A549 (cell line): Measurements from ENCODE around the gene ANKRD40. TPM values are rescaled to one million over a fixed set of nuclear protein-coding genes. Genes with fewer than 3 reads are reported as not detected.
A peak's percentile ranks its signal among the peaks of the same experiment; 100 is the strongest.

ENCODE experiments used
- ATAC-seq, 2 experiments: fragments of 200-7000 bp in 1 of 2; fragments of >200 bp in 1 of 2; cut with Nextera tagmentation in 1 of 2; cut with Tn5 transposase in 1 of 2; 3 replicates each; pipeline versions ENCODE4 v1.8.0 to v1.9.1; 2018 to 2020; ENCODE audit warnings: mild to moderate bottlenecking in 1 of 2, moderate library complexity in 1 of 2
- CTCF ChIA-PET: fragments of 300-600 bp; sonication (Branson Sonifier 250); formaldehyde crosslinking; extraction: SDS; loops from one replicate; lab custom pipeline; 2021; ENCODE audit warnings: antibody characterized with exemption, inconsistent platforms; lab: Yijun Ruan, JAX
- POLR2A ChIA-PET: fragments of 350-600 bp; formaldehyde crosslinking; extraction: SDS; loops from one replicate; lab custom pipeline; 2021; ENCODE audit warnings: antibody characterized with exemption, inconsistent platforms; lab: Yijun Ruan, JAX
- DNase-seq, 2 experiments: peaks; one replicate each; pipeline versions ENCODE4 v3.0.0 to v3.0.0-alpha.2; 2011 to 2016; ENCODE audit warnings: low read depth in 1 of 2, low spot score in 1 of 2
- FAIRE-seq: peaks from 2 replicates; lab custom pipeline; 2011; peaks lifted over from hg19 to GRCh38; lab: Jason Lieb, UNC
- H3K27ac ChIP-seq, 2 experiments: fragments of >200 bp; sonication (Bioruptor Twin); formaldehyde crosslinking; 3 replicates each; pipeline ENCODE4 v1.5.1; 2016 to 2017
- H3K4me1 ChIP-seq: fragments of >200 bp; sonication (Bioruptor Twin); formaldehyde crosslinking; 3 replicates; pipeline ENCODE4 v1.6.1; 2016
- H3K4me2 ChIP-seq: fragments of >200 bp; sonication (Bioruptor Twin); formaldehyde crosslinking; 3 replicates; pipeline ENCODE4 v1.6.1; 2016
- H3K4me3 ChIP-seq: fragments of >200 bp; sonication (Bioruptor Twin); formaldehyde crosslinking; 3 replicates; pipeline ENCODE4 v1.5.1; 2016
- H3K9me3 ChIP-seq: fragments of >200 bp; sonication (Bioruptor Twin); formaldehyde crosslinking; 3 replicates; pipeline ENCODE4 v1.6.1; 2016
- CEBPB ChIP-seq, 2 experiments: fragments of >200 bp in 1 of 2; sonication (Bioruptor Twin) in 1 of 2; formaldehyde crosslinking in 1 of 2; IDR thresholded peaks; 2 replicates each; pipeline ENCODE4 v1.6.1; 2012 to 2016
- EHMT2 ChIP-seq: fragments of 200-600 bp; sonication (generic); IDR thresholded peaks from 2 replicates; pipeline ENCODE4 v1.6.1; 2016; ENCODE audit warnings: antibody characterized with exemption, low read depth, mild to moderate bottlenecking, moderate library complexity
- JUN ChIP-seq, 2 experiments: fragments of >200 bp; sonication (Bioruptor Twin); formaldehyde crosslinking; IDR thresholded peaks; 2 replicates in 1 of 2; 3 replicates in 1 of 2; pipeline ENCODE4 v1.6.1; 2016 to 2017
- JUNB ChIP-seq: fragments of >200 bp; sonication (Bioruptor Twin); formaldehyde crosslinking; IDR thresholded peaks from 2 replicates; pipeline ENCODE4 v1.6.1; 2016
- MAFK ChIP-seq: fragments of 450-650 bp; IDR thresholded peaks from 2 replicates; pipeline ENCODE4 v1.6.1; 2014; ENCODE audit not compliant: partially characterized antibody
- MYC ChIP-seq: IDR thresholded peaks from 2 replicates; pipeline ENCODE4 v1.6.1; 2012; ENCODE audit warnings: mild to moderate bottlenecking, inconsistent platforms, low read length, improper control_type of control experiment, borderline replicate concordance
- POLR2A ChIP-seq: IDR thresholded peaks from 2 replicates; pipeline ENCODE4 v1.6.1; 2012; ENCODE audit warnings: mild to moderate bottlenecking, low read length
- POLR2AphosphoS2 ChIP-seq: conservative IDR thresholded peaks from 2 replicates; pipeline ENCODE4 v1.6.1; 2012; ENCODE audit warnings: low read length, improper control_type of control experiment, inconsistent platforms
- RAD21 ChIP-seq, 2 experiments: fragments of >200 bp in 1 of 2; sonication (Bioruptor Twin) in 1 of 2; formaldehyde crosslinking in 1 of 2; IDR thresholded peaks in 1 of 2; conservative IDR thresholded peaks in 1 of 2; 2 replicates in 1 of 2; 3 replicates in 1 of 2; pipeline ENCODE4 v1.6.1; 2012 to 2018; ENCODE audit warnings: inconsistent platforms in 1 of 2
- RARB ChIP-seq: fragments of 250-450 bp; sonication (Bioruptor Pico); IDR thresholded peaks from 2 replicates; pipeline ENCODE4 v1.8.0; 2021; ENCODE audit warnings: mild to moderate bottlenecking, moderate library complexity
- SMC3 ChIP-seq: fragments of >200 bp; sonication (Bioruptor Twin); formaldehyde crosslinking; IDR thresholded peaks from 3 replicates; pipeline ENCODE4 v1.6.1; 2018; ENCODE audit warnings: inconsistent platforms
- SREBF2 ChIP-seq: fragments of 450-650 bp; IDR thresholded peaks from 2 replicates; pipeline ENCODE4 v1.6.1; 2014; ENCODE audit warnings: mild to moderate bottlenecking, moderate library complexity
- TFCP2L1 ChIP-seq: fragments of 250-450 bp; sonication (Bioruptor Pico); IDR thresholded peaks from 2 replicates; pipeline ENCODE4 v1.5.0; 2021; ENCODE audit warnings: mild to moderate bottlenecking
- WGBS: methylation state at CpG from one replicate; pipeline ENCODE4 v1.1.6; 2017; ENCODE audit errors: missing lambda C conversion rate; 5-methylcytosine and 5-hydroxymethylcytosine counted together
- polyA plus RNA-seq, 4 experiments: library from polyadenylated mRNA; depleted of rRNA in 3 of 4; stranded (reverse); fragments of >200 nt; fragmentation: RNase III in 1 of 4; extraction: RNeasy Plus Mini Kit Qiagen cat#74134 plus additional on column Dnase treatment in 1 of 4; gene quantifications; 2 replicates in 3 of 4; 3 replicates in 1 of 4; pipeline ENCODE4 v1.2.3, GENCODE V29; 2011 to 2017
- TF ChIP-seq, protein P1 (sequence below): fragments of >200 bp; sonication (Bioruptor Twin); formaldehyde crosslinking; IDR thresholded peaks from 3 replicates; pipeline ENCODE4 v1.5.1; 2016
- TF ChIP-seq, protein P2 (sequence below): IDR thresholded peaks from 2 replicates; pipeline ENCODE4 v1.6.1; 2012

The ANKRD40 gene
- polyA plus RNA-seq, 2 of the 4 experiments (the other 2 are of a cell fraction), result 50.1 to 84.3 TPM

DNA sequence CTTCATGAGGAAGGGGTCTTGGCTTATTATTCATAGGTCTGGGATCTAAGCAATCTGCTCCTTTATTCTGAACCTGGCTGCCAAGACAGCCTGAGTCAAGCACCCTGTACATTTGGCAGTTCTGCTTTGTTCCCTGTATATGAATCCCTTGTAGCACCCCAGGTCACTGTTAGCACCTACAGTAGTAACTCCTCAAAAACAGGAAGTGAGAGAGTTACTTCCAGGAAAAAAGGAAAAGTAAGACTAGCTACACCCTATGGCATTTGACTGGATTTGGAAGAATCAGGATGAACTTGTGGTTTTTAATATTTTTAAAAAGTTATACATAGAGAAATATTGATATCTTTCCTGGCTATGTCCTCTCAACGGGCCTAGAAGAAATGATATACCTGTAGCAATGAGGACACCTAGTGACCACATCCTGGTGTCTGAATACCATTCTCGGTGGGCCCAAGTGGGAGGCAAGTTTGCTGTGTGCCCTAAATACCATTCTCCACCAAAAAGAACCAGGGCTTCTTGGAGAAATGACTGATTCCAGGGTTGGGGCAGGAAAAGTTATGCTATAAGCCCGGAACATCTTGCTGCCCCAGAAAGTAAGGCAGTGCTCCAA, 9.9 kb downstream of the ANKRD40 start:
- 33% methylated on average over 3 of the region's 3 CpGs for WGBS
- no peak overlapping the region for H3K4me3 ChIP-seq
- POLR2A ChIA-PET, result interaction anchor here (0.9 to 10.9 kb wide), 3 partner anchors 9 to 67 kb away, joined by 3 to 147 read pairs (median 4); no protein-coding TSS in a partner anchor
- peak in 1 of 2 experiments; percentile 61 for DNase-seq
- CTCF ChIA-PET, result interaction anchor here (0.6 to 52.6 kb wide), 19 partner anchors 8 to 300 kb away, joined by 3 to 2097 read pairs (median 6); partner anchors contain the start of genes ABCC3, CACNA1G, LRRC59 and SPATA20
- TF ChIP-seq, protein P1, sequence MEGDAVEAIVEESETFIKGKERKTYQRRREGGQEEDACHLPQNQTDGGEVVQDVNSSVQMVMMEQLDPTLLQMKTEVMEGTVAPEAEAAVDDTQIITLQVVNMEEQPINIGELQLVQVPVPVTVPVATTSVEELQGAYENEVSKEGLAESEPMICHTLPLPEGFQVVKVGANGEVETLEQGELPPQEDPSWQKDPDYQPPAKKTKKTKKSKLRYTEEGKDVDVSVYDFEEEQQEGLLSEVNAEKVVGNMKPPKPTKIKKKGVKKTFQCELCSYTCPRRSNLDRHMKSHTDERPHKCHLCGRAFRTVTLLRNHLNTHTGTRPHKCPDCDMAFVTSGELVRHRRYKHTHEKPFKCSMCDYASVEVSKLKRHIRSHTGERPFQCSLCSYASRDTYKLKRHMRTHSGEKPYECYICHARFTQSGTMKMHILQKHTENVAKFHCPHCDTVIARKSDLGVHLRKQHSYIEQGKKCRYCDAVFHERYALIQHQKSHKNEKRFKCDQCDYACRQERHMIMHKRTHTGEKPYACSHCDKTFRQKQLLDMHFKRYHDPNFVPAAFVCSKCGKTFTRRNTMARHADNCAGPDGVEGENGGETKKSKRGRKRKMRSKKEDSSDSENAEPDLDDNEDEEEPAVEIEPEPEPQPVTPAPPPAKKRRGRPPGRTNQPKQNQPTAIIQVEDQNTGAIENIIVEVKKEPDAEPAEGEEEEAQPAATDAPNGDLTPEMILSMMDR, result peak; percentile 64
- no peak for TF ChIP-seq JUNB
- TF ChIP-seq EHMT2, result no peak
- TF ChIP-seq JUN (IDR thresholded peaks at IDR 0.05), result peak in 1 of 2 experiments; percentile 29; a peak in 1 of 5 replicates
- peak; percentile 64 for TF ChIP-seq SMC3
- TF ChIP-seq RARB (CRISPR knock-in tag), result no peak
- no peak for TF ChIP-seq SREBF2
- no peak for TF ChIP-seq MAFK
- TF ChIP-seq POLR2AphosphoS2, result peak; percentile 48; the same call in 1 of the 2 replicates
- no peak for TF ChIP-seq CEBPB (IDR thresholded peaks at IDR 0.05)
- peak; percentile 79 to 80 for TF ChIP-seq RAD21 (conservative IDR thresholded peaks at IDR 0.05 in 1 of 2, IDR thresholded peaks at IDR 0.05 in 1 of 2)
- TF ChIP-seq, protein P2, sequence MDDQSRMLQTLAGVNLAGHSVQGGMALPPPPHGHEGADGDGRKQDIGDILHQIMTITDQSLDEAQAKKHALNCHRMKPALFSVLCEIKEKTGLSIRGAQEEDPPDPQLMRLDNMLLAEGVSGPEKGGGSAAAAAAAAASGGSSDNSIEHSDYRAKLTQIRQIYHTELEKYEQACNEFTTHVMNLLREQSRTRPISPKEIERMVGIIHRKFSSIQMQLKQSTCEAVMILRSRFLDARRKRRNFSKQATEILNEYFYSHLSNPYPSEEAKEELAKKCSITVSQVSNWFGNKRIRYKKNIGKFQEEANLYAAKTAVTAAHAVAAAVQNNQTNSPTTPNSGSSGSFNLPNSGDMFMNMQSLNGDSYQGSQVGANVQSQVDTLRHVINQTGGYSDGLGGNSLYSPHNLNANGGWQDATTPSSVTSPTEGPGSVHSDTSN, result no peak
- TF ChIP-seq, all 56 proteins: peak for 5
- Histone ChIP-seq H3K4me2 (peak overlapping the region; percentile 8; the same call in 2 of the 3 replicates), H3K27ac (peak overlapping the region; percentile 97 to 98), H3K9me3 (no peaks in the 10 kb centered on the region), H3K4me1 (peaks cover 98% of the 10 kb centered on the region)
- no peak for FAIRE-seq
- no peak for ATAC-seq

DNA sequence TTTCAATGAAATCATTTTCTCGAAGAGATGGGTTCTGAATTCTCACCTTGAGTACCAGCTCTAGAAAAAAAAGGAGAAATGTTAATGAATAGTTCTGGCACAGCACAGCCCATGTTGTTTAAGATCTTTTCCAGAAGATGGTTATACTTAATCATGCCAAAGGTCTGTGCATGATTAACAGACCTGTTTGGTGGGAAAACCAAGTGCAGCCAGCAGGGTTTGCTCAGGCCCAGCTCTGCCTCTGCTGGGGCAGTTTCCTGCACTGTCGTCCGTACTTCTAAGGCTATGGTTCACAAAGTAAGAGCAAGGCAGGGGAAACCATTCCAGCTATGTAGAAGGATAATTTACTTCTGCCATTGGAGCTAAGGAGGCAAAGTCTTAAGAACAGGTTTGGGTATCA, 10.7 kb downstream of the ANKRD40 start:
- no peak for ATAC-seq
- 64% methylated on average over 3 of the region's 3 CpGs for WGBS
- TF ChIP-seq POLR2A (no peak), JUN (IDR thresholded peaks at IDR 0.05) (0 out of 5 replicates have a peak, but pooled peaks of 1 of the 2 experiments have one; percentile 23)
- CTCF ChIA-PET, result interaction anchor here (0.9 to 52.6 kb wide), 16 partner anchors 8 to 453 kb away, joined by 3 to 2097 read pairs (median 12); partner anchors contain the start of genes ABCC3, CACNA1G, LRRC59 and SPATA20
- Histone ChIP-seq H3K4me1 (peaks cover 98% of the 10 kb centered on the region), H3K27ac (peak overlapping the region; percentile 97 to 98), H3K4me3 (no peak overlapping the region), H3K4me2 (peak overlapping the region; percentile 4; the same call in 2 of the 3 replicates), H3K9me3 (no peaks in the 10 kb centered on the region)
- FAIRE-seq, result no peak
- POLR2A ChIA-PET, result interaction anchor here (1.0 to 10.9 kb wide), 7 partner anchors 36 to 150 kb away, joined by 3 to 147 read pairs (median 11); partner anchors contain the start of genes CACNA1G and SPATA20
- no peak for DNase-seq

DNA sequence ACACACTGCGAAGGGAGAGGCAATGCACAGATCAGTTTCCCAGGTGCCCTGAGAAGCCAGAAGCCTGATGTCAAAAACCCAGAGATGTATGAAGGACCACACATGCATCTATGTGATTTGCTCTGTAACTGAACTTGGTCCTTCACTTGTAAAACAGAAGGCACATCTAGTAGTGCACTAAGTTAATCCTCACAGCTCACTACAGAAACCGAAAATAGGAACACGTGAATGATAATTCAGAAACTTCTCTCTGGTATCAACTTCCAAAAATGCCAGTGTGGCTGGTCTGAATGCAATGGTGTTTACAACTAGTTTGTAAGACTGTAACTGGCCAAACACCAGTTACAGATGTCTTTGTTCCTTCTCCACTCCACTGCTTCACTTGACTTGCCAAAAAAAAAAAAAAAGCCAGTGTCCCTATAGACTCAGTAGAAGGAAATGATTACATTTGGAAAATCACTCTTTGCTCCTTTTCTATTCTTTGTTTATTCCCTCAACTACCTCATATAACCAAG, 11.3 kb downstream of the ANKRD40 start:
- DNase-seq (no peak), ATAC-seq (no peak), FAIRE-seq (no peak)
- Histone ChIP-seq H3K4me1 (peaks cover 98% of the 10 kb centered on the region), H3K4me3 (no peak overlapping the region), H3K4me2 (no peak overlapping the region), H3K9me3 (no peaks in the 10 kb centered on the region), H3K27ac (peak overlapping the region; percentile 97 to 98)
- ChIA-PET CTCF (interaction anchor here (0.8 to 52.6 kb wide), 19 partner anchors 9 to 454 kb away, joined by 3 to 2097 read pairs (median 6); partner anchors contain the start of genes ABCC3, CACNA1G and SPATA20), POLR2A (interaction anchor here (0.5 to 10.9 kb wide), 8 partner anchors 12 to 192 kb away, joined by 3 to 147 read pairs (median 8); partner anchors contain the start of genes CACNA1G and SPATA20)
- WGBS, result 89% methylated on average over 3 of the region's 3 CpGs
- TF ChIP-seq MYC (no peak), TFCP2L1 (peak; percentile 44; the same call in 1 of the 2 replicates)
